HT-29 (cell line): ENCODE measurements around the gene CAPN15. TPM values are rescaled to one million over a fixed set of nuclear protein-coding genes. Genes with fewer than 3 reads are reported as not detected.

Experiments used
- DNase-seq: peaks from one replicate; pipeline ENCODE4 v3.0.0-alpha.2; 2015; ENCODE audit warnings: low spot score
- total RNA-seq: library from RNA; depleted of rRNA; stranded (reverse); fragments of >200 nt; shearing (Covaris generic); gene quantifications from 2 replicates; pipeline ENCODE4 v1.2.3, GENCODE V29; 2014

The CAPN15 gene
- total RNA-seq, 1 experiment from 2014 or later = 161 TPM

DNA sequence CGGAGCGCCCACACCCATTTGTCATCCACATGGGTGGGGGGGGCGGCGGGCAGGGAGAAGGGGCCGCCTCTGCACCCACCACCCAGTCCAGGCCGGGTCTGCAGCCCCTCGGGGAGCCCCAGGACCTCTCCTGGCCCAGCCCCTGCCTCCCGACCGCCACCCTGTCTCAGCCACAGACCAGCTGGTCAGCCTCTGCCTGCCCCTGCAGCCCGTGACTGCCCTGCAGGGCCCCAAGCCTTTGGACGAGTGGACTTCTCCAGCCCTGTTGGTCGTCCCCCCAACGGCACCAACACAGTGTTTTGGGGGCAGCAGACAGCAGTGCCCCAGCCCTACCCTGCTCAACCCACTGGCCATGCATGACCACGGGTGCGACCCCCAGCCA is 33.9 kb downstream of the CAPN15 start:
- DNase-seq = no peak

DNA sequence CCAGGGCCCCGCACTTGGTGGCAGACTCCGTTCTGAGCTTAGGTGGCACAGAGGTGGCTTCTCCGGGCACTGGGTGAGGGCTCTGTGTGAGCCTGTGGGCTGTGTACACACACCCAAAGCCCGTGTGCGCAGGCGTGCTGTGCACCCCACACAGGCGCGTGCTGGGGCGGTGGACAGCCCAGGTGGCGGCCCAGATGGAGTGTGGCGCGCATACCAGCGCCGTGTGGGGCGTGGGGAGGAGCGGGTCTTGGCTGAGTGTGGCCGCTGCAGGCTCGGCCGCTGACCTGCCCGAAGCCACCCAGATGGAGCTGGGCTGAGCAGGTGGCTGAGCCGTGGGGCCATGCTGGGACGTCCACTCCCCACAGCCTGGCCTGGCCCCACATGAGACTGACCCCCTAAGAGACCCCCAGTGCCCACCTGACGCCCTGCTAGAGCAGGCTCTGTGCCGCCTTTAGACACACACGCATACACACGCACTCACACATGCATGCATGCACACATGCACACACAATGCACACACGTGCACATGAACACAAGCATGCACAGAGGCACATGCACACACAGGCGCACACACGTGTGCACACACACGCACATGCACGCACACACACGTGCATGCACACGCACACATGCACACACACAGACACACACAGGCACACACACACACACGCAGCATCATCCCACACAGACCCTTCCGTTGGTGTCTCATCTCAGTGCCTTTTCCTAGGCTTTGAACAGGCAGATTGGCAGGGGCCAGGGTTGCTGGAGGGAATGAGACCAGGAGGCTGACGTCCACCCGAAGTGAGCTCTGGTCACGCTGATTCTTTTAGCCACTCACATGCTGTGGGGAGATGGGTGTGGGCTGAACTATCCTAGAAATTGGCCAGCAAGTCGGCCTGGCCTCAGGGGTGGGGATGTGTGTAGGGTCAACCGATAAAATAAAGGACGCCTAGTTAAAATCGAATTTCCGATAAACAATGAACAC is 34.7 kb downstream of the CAPN15 start:
- DNase-seq = no peak

DNA sequence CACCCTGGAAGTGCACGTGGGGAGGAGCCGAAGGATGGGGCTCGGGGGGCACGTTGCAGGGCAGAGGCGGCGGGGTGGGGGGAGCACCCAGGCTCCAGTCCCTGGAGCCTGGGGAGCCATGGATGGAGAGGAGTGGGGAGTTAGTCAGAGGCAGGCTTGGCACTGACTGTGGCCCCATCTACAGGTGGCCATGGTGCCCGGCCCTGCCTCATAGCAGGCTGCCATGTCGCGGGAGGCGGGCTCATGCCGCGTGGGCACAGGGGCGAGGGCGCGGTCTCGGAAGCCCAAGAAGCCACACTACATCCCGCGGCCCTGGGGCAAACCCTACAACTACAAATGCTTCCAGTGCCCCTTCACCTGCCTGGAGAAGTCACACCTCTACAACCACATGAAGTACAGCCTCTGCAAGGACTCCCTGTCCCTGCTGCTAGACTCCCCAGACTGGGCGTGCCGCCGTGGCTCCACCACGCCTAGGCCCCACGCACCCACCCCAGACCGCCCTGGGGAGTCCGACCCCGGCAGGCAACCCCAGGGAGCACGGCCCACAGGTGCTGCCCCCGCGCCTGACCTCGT is 35.6 kb downstream of the CAPN15 start:
- DNase-seq = peak; percentile 12

DNA sequence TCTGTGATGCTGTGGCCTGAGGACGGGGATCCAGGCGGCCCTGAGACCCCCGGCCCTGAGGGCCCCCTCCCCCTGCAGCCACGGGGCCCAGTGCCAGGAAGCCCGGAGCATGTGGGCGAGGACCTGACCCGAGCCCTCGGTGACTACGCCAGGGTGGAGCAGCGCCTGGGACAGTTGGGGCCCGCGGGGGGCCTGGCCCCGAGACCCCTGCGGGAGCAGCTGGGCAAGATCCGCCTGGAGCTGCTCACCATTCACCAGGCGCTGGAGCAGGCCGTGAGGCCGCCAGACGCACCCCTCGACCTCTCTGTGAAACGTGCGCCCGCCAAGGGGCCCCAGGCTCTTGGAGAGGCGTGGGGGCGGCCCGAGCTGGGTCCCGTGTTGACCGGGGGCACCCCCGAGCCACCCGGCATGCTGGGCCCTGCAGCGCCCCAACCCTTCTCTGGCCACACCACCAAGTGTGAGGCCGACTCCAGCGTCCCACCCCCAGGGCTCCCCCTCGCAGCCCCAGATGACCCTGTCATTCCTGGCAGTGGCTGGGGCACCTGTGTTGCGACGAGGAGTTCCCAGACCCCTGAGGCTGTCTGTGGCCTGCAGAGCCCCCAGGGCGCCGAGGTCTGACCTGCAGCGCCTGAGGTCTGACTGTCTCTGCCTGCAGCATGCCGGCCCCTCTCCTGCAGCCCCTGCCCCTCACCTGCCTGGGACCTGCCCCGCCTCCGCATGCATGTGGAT is 37.3 kb downstream of the CAPN15 start:
- DNase-seq = no peak

DNA sequence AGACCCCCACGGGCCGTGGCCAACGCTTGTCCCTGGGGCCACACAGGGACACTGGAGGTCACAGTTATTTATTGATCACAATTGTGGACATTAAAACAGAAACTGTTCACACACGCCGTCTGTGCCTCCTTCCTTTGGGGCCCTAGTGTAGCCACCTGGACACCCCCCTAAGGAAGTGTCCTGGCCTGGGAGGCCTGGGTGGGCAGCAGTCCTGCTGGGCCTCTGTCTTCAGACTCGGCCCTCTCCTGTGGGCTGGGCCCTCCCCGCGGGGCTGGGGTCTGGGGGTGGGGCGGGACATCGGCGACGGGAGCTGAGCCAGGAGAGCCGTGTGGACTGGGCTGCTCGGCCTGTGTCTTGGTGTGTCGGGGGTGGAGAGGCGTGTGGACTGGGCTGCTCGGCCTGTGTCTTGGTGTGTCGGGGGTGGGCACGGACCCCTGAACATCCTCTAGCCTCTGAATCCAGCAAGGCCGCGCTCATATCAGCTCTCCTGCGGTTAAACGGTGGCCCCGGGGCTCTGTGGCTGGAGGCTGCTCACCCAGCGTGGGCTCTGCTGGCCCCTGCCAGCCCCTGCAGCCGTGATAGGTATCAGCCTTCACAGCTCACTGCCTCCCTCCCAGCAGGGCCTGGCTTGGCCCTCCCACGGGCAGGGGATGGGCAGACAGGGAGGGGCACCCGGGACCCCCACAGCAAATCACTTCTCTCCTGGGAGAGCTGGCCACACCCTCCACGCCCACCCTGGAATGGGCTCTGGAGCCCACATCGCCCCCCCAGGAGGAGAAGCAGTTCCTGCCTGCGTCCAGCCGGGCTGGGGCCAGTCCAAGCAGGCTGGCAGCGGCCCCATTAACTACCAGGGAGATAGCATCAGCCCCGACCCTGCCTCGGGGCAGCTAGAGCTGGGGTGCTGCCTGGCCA is 38.2 kb downstream of the CAPN15 start:
- DNase-seq = no peak

DNA sequence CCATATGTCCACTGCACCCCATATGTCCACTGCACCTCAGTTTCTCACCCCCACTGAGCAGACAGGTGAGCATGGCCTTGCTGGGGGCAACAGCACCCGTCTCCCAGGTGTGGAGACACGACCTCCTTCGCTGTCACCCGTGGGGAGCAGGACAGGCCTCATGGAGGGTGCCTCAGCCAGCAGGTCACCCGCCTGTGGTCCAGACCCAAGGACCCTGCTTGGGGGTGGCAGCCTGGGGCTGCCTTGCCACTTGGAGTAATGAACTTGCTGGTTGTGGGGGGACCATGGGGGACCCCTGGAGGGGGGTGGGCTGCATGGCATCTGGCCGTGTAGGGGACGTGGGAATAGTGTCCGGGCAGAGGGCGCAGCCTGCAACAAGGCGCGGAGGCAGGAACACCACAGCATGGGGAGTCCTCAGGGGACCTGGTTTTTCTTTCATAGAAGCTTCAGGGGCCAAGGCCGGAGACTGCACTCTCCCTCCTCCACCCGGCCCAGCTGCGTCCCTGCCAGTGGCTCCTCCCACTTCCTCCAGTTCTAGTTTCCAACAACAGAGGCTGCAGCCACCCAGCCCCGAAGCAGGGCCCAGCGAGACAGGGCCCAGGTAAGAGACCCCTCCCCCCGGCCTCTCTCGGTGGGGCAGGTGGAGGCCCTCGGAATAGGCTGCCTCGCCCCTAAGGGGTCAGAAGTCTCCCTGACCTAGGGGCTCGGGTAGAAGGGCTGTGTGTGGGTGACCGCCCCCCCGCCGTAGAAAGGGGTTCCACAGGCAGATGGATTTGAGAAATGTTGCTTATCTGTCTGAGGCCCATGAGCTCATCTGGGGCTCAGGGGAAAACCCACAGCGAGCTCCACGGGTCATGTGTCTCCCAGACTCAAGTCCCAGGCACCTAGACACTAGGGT is 39.2 kb downstream of the CAPN15 start, which contains the start of gene NHLRC4:
Gene NHLRC4 (plus strand): TSS at position 531 of the 898 bp plus-strand sequence. CDS start 1,043 bp downstream, outside the sequence.
- DNase-seq = peak; percentile 25

DNA sequence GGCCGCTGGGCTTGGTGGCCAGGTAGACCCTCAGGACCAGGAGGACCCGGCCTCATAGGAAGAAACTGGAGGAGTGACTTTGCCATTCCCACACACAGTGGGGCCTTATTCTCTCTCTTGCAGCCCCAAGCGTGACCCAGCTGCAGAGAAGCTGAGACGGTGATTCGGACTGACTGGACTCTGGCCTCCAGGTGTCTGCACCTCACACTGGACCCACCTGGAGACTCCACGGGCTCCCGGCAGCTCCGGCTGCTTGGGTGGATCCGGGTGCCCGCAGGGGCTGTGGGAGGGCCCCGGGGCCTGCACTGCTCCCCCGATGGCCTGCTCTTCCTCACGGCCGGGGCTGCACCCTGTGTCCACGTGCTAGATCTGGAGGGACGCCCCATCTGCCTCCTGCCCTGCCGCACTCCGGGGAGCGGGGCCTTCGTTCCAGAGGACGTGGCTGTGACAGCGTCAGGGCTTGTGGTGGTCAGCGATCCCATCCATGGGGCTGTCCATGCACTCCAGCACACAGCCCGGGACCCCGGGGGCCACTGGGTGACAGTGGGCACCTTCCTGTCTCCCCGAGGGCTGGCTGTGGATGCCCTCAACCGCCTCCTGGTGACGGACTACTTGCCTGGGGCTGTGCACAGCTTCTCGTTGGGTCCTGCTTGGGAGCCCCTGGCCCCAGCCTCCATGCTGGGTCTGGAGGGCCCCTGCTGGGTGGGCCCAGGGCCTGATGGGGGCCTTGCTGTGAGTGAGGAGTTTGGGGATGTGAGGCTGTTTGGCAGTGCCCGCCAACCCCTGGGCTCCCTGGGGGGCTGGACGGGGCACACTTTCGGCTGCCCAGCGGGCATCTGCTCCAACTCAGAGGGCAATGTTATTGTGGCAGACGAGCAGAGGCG is 40.1 kb downstream of the CAPN15 start:
- DNase-seq = no peak

DNA sequence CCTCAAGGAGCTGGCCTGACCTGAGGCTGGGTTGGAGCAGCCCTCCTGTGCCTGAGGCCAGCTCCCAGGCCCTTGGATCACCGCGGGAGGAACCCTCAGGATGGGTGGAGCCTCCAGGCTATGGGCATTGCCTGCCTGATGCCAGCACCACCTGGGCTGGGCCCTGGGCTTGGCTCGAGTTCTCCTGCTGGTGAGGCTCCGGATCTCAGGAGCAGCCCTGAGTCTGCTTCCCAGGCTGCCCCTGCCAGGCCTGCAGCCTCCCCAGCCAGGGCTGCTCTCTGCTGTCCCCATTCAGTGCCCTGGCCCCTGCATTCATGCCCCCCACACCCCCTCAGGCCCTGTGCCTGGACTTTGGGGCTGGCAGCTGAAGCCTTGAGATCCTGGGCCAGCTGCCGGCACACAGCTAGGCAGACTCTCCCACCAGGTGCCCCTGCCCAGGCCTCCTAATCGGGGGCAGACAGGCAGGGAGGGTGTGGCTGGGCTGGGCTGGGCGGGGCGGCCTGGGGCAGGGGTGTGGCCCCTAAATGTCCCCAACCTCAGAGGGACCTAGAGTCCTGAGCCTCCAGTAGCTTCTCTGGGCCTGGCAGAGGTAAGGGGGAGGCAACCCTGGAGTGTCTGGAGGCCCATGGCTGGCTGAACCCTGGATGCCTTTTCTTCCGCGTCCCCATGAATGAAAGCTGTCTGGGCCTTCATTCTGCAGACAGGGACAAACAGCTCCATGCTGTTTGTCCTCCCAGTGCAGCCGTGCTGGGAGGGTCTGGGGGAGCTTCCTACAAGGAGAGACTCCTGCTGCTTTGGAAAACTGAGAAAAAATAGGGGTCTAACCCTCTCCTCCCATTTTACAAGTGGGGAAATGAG is 41.1 kb downstream of the CAPN15 start:
- no peak for DNase-seq

DNA sequence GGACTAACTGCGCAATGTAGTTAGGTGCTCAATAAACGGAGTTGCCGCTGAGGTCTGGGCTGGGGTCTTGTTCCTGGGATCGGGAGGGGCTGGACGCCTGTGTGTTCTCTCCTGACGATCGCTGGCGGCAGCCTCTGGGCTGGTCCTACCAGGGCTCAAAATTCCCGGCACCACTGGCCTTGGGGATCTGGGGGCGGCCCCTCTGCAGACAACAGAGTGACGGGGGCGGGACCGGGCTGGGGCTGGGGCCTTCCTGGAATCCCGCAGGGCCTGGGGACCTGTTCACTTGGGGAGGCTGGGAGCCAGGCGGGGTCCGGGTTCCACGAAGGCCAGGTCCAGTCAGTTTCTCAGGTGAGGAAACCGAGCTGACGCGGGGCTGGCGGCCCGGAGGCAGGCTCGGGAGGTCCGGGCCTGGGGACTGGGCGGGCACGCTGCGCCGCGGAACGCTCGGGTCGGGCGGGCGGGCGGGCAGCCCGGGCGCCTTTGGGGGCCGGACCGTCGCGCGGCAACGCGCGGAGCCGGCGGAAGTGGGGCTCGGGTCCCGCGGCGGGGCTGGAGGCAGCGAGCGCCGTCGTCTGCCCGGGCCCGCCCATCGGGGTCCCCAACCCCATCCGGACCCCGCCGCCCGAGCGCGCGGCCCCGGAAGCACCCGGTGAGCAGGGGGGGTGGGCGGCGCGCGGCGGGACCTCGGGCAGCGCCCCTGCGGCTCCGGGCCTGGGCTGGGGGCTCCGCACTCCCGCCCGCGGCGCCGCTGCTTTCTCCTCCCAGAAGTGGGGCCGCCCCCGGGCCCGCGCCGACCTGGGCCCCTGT is 42.1 kb downstream of the CAPN15 start, which contains the start of gene PIGQ:
Gene PIGQ (plus strand): TSS at position 524 of the 810 bp plus-strand sequence. CDS start 4,107 bp downstream, outside the sequence.
- peak; percentile 48 for DNase-seq

DNA sequence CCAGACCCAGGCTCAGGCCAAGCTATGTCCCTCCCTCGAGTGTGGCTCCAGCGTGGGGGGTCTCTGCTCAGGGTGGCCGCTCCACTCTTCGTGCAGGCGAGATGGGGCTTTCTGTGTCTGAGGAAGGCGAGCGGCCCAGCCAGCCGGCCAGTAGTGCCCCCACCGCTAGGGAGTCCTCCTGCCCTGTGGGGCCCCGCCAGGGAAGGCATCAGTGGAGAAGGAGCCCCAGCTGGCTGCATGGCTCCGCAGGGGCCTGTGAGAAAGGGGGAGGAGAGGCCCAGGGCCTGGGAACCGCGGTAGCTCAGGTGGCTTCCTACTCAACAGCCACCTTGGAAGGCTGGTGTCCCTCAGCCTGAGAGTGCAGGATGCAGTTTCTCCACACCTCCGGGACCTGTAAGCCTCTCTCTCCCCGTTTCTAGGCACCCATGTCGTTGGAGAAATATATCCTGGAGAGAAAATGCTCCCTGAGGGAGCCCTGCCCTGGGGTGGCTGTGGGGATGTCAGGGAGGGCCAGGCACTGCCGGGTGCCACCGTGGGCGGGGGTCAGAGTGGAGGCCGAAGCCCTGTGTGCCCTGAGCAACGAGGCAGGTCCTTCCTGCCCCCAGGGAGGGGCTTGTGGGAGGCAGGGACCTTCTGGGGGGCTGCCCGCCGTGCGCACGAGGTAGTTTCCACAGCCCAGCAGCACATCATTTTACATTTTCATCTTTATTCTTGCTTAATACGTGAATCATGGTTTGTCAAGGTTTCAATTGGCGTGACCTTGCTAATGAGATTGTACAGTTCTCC is 45.5 kb downstream of the CAPN15 start:
- no peak for DNase-seq

DNA sequence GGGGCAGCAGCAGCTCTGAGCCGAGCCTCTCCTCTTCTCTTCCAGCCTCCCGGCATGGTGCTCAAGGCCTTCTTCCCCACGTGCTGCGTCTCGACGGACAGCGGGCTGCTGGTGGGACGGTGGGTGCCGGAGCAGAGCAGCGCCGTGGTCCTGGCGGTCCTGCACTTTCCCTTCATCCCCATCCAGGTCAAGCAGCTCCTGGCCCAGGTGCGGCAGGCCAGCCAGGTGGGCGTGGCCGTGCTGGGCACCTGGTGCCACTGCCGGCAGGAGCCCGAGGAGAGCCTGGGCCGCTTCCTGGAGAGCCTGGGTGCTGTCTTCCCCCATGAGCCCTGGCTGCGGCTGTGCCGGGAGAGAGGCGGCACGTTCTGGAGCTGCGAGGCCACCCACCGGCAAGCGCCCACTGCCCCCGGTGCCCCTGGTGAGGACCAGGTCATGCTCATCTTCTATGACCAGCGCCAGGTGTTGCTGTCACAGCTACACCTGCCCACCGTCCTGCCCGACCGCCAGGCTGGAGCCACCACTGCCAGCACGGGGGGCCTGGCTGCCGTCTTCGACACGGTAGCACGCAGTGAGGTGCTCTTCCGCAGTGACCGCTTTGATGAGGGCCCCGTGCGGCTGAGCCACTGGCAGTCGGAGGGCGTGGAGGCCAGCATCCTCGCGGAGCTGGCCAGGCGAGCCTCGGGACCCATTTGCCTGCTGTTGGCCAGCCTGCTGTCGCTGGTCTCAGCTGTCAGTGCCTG is 46.7 kb downstream of the CAPN15 start:
- no peak for DNase-seq

DNA sequence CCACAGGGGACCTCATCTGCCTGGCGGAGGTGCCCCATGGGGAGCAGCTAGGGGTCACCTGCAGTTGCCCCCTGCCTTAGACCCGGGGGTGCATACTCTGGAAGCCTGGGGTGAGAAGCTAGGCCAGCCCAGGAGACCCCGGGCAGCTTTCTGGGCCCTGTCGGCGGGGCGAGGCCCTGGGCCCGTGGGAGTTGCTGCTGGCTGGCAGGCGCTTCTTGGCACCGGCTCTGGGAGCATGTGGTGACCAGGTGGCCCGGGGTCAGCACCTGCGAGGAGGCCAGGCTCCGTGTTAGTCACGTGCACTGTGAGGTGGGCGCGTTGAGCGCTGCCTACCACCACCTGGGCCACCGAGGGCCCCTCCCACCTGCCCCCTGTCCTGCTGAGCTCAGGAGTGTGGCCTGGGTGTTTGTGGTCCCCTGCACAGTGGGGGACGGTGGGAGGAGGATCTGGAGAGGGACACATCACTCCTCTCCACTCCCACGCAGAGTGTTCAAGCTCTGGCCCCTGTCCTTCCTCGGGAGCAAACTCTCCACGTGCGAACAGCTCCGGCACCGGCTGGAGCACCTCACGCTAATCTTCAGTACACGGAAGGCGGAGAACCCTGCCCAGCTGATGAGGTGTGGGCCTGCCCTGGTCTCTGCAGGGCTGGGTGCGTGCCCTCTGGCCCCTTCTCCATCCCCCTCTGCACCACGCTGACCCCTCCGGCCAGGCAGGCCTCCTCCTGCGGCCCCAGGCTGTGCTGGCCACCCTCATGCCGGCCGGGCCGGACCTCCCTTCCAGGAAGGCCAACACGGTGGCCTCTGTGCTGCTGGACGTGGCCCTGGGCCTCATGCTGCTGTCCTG is 48.1 kb downstream of the CAPN15 start:
- DNase-seq = no peak

DNA sequence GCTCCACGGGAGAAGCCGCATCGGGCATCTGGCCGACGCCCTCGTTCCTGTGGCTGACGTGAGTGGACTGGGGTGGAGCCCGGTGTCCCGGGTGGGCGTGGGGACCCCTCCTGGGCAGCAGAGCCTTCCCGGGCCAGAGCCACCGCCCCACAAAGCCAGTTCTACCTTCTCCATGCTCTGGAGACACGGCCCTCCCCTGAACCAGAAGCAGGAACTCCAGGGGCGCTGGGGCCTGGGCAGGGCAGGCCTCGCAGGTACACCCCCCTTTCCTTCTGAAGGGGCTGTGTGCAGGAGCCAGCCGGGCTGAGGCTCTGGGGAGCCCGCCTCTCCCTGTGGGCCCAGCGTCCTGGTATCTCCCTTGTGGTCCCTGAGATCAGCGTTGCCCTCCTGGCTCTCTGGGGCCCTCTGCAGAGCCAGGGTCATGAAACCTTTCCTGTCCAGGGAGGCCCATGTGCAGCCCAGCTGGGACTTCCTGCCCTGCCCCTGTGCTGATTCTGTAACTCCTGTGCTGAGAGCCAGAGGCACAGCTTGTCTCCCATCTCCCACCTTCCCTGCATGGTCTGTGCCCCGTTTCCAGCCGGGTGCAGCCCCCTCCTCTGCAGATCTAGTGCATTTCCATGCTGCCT is 48.8 kb downstream of the CAPN15 start:
- DNase-seq = no peak

DNA sequence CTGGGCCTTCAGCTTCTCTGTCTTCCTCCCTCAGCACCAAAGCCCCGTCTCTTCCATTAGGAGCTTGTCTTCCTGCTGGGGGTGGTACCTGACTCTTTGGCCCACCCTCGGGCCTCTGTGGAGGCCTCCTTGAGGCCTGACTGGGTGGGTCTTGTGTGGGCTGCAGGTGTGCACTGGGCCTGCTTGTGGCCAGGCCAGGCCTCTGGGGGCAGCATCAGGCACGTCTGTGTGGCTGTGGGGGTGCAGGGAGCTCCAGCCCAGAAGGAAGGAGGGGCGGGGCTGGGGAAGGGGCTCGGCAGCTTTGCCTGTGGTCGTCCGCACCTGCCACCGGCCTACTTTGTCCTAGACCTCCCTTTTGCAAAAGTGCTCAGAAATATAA is 49.3 kb downstream of the CAPN15 start:
- DNase-seq = no peak
